ENCODE measurements around the gene FABP7.

Gene FABP7

DNA sequence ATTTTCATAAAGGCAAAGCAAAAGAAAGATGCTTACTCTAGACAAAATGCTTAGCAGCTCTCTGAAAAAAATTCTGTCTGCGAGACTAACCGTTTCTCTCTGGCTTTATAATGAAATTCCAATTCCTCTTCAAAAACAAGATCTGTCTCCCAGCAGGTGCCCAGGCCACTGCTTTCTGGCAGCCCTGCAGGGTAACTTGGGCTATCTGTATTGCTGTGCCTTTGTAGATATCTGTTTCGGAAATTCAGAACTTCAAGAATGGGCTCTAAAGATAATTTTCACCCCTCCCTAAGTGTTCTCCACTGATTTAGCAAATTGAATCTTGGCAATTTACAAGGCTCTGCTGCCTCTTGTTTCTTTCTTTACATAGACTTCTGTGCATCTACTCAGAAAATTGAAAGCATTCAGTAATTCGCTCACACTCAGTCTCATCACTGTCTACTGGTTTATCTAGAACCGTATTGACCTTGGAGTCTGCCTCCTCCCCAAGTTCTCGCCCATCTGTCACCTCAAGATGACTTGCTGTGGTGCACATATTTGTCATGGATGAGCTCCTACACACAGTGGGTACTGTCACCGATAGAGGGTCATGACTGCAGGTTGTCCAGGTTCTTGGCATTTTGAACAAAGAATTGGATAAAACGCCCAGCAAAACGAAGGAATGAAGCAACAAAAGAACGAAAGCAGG is 26.4 kb upstream of the FABP7 start:
- intact Hi-C loops (cut with DNase I; ENCODE audit: low total_unique reads): no loop called here
- H3K4me1 ChIP-seq: peaks cover 0 to 4% (median 0%) of the 10 kb centered on the region in 4 donors
- H3K36me3 ChIP-seq: no peaks in the 10 kb centered on the region
- H3K27ac ChIP-seq: no peak overlapping the region
- TF ChIP-seq, protein P1, sequence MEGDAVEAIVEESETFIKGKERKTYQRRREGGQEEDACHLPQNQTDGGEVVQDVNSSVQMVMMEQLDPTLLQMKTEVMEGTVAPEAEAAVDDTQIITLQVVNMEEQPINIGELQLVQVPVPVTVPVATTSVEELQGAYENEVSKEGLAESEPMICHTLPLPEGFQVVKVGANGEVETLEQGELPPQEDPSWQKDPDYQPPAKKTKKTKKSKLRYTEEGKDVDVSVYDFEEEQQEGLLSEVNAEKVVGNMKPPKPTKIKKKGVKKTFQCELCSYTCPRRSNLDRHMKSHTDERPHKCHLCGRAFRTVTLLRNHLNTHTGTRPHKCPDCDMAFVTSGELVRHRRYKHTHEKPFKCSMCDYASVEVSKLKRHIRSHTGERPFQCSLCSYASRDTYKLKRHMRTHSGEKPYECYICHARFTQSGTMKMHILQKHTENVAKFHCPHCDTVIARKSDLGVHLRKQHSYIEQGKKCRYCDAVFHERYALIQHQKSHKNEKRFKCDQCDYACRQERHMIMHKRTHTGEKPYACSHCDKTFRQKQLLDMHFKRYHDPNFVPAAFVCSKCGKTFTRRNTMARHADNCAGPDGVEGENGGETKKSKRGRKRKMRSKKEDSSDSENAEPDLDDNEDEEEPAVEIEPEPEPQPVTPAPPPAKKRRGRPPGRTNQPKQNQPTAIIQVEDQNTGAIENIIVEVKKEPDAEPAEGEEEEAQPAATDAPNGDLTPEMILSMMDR (IDR thresholded peaks at IDR 0.05): no peak
- no peak overlapping the region for H3K4me3 ChIP-seq
- H3K27me3 ChIP-seq: no peaks in the 10 kb centered on the region
- DNase-seq: no peak
- H3K9me3 ChIP-seq: no peaks in the 10 kb centered on the region

DNA sequence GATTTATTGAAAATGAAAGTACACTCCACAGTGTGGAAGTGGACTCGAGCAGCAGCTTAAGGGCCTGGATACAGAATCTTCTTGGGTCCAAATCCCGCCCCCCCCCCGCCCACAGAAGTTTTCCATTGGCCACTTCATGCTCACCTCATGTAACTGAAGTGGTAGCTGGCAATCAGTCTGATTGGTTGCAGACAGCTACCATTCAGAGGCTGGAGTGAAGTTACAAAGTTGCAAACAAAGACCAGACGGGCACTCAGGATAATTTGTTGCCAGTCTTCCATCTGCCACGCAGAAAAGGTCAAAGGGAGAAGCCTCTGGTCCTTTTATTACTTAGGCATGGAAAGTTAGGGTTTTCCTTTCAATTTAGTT is 25.8 kb upstream of the FABP7 start:
- intact Hi-C loops (cut with DNase I; ENCODE audit: low total_unique reads): no loop called here
- Histone ChIP-seq H3K27me3 (no peaks in the 10 kb centered on the region), H3K9me3 (no peaks in the 10 kb centered on the region), H3K36me3 (no peaks in the 10 kb centered on the region), H3K4me1 (peaks cover 0 to 4% (median 0%) of the 10 kb centered on the region in 4 donors), H3K4me3 (no peak overlapping the region), H3K27ac (no peak overlapping the region)
- TF ChIP-seq, protein P1 (IDR thresholded peaks at IDR 0.05): no peak
- no peak for DNase-seq

DNA sequence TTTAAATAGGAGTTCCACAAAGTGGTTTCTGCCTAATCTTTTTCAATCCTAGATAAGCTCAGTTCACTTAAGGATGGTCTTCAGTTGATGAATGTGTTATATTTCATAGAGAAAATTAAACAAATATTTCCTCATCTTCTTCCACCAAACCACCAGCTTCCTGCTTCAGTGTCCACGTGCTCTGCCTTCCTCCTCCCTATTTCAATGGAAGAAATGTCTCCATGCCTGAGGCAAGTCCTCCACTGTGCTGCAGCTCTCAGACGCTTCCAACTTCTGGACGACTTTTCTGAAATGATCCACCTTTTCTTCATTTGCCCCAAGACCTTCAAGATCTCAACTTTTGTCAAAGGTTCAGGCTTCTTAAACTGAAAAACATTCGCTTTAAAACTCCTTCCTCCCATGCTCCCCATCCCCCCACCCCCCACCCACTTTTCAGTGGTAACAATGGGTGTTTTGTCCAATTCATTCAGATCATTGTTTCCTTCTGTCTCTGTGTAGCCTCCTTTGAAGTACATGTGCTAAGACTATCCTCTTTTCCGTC is 25.3 kb upstream of the FABP7 start:
- intact Hi-C loops (cut with DNase I; ENCODE audit: low total_unique reads): no loop called here
- TF ChIP-seq, protein P1 (IDR thresholded peaks at IDR 0.05): no peak
- no peak overlapping the region for H3K27ac ChIP-seq
- DNase-seq: no peak
- no peaks in the 10 kb centered on the region for H3K27me3 ChIP-seq
- no peaks in the 10 kb centered on the region for H3K9me3 ChIP-seq
- H3K36me3 ChIP-seq: no peaks in the 10 kb centered on the region
- H3K4me1 ChIP-seq: peaks cover 0 to 4% (median 0%) of the 10 kb centered on the region in 4 donors
- no peak overlapping the region for H3K4me3 ChIP-seq

DNA sequence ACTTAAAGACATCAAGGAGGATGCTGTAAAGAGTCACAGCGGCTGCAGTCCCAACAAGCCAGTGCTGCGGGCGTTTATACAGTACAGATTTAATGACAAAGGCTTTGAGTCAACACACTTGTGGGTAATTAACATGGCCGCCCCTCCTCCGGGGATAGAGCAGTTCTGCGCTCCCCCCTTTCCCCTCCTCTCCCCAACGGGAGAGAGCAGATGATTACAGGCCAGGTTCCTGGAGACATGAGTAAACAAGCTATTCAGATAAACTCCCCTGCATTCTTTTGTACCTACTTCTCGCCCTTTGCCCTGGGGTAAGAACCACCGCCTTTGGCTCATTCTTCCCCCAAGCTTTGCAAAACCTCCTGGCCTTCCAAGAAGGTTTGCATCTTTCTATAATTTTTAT is 23.6 kb upstream of the FABP7 start:
- DNase-seq: no peak
- Histone ChIP-seq H3K36me3 (no peaks in the 10 kb centered on the region), H3K27me3 (no peaks in the 10 kb centered on the region), H3K27ac (no peak overlapping the region), H3K9me3 (no peaks in the 10 kb centered on the region), H3K4me3 (no peak overlapping the region), H3K4me1 (peaks cover 0 to 4% (median 0%) of the 10 kb centered on the region in 4 donors)
- TF ChIP-seq, protein P1 (IDR thresholded peaks at IDR 0.05): no peak
- intact Hi-C loops (cut with DNase I; ENCODE audit: low total_unique reads): no loop called here

DNA sequence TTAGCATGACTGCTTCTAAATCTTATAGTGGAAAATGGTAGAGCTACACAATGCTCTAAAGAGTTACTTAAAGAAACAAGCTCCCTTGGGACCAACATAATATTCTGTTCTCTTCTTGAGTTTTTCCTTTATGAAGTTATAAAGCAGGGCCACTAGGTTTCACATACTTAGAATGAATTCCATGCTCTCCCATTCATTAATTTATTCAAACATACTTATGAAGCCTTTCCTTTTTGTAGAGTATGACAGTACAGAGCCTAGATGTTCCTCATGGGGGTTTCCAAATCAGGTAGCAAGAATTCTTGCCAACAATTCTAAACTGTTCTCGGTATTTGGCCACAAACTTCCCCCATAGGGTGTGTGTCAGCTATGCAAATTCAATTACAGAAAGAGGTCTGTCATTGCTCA is 20.6 kb upstream of the FABP7 start:
- Histone ChIP-seq H3K4me1 (peaks cover 0 to 4% (median 0%) of the 10 kb centered on the region in 4 donors), H3K27me3 (no peaks in the 10 kb centered on the region), H3K4me3 (no peak overlapping the region), H3K27ac (no peak overlapping the region), H3K36me3 (no peaks in the 10 kb centered on the region), H3K9me3 (no peaks in the 10 kb centered on the region)
- no peak for DNase-seq
- TF ChIP-seq, protein P1 (IDR thresholded peaks at IDR 0.05): no peak
- intact Hi-C loops (cut with DNase I; ENCODE audit: low total_unique reads): no loop called here
